Neural cell (in vitro differentiated cells): ENCODE data around the gene DGKA. TPM values are rescaled to one million over a fixed set of nuclear protein-coding genes. Genes with fewer than 3 reads are reported as not detected.

Source experiments
- H2AFZ ChIP-seq: fragments of 200-600, 300-800 bp; sonication (generic), shearing (Covaris generic); 2 replicates; pipeline ENCODE4 v1.6.0; 2014; ENCODE audit warnings: low read depth, mild to moderate bottlenecking, antibody characterized with exemption, low read length, moderate library complexity
- H3F3A ChIP-seq: fragments of 200-600 bp; shearing (Covaris generic); 2 replicates; pipeline ENCODE4 v1.6.1; 2016; ENCODE audit warnings: mild to moderate bottlenecking, moderate library complexity, mixed read lengths, antibody characterized with exemption, low read length; ENCODE audit not compliant: insufficient read depth, poor library complexity, severe bottlenecking
- H3K27ac ChIP-seq: fragments of 200-600, 300-800 bp; sonication (generic), shearing (Covaris generic); 2 replicates; pipeline ENCODE4 v1.5.1; 2014; ENCODE audit warnings: mild to moderate bottlenecking, low read length, moderate library complexity
- H3K27me3 ChIP-seq: fragments of 300-800, 200-600 bp; sonication (generic), shearing (Covaris generic); 2 replicates; pipeline ENCODE4 v1.6.0; 2014; ENCODE audit warnings: mild to moderate bottlenecking, low read depth, low read length, moderate library complexity; ENCODE audit not compliant: insufficient read depth
- H3K36me3 ChIP-seq: fragments of 300-800, 200-600 bp; sonication (generic), shearing (Covaris generic); 2 replicates; pipeline ENCODE4 v1.5.1; 2014; ENCODE audit warnings: mild to moderate bottlenecking, antibody characterized with exemption, low read length, moderate library complexity; ENCODE audit not compliant: insufficient read depth
- H3K4me2 ChIP-seq: fragments of 300-800, 200-600 bp; sonication (generic), shearing (Covaris generic); 2 replicates; pipeline ENCODE4 v1.6.0; 2014; ENCODE audit warnings: mild to moderate bottlenecking, low read length
- H3K4me3 ChIP-seq: fragments of 300-800, 200-600 bp; sonication (generic), shearing (Covaris generic); 2 replicates; pipeline ENCODE4 v1.5.1; 2014; ENCODE audit warnings: mild to moderate bottlenecking, low read length, moderate library complexity
- H3K79me2 ChIP-seq: fragments of 200-600 bp; shearing (Covaris generic); replicated peaks from 2 replicates; pipeline ENCODE4 v1.6.0; 2014; ENCODE audit warnings: mild to moderate bottlenecking, low read length, moderate library complexity; ENCODE audit not compliant: insufficient read depth
- H3K9ac ChIP-seq: fragments of 300-800, 200-600 bp; sonication (generic), shearing (Covaris generic); 2 replicates; pipeline ENCODE4 v1.6.1; 2016; ENCODE audit warnings: mild to moderate bottlenecking, low read length, mixed read lengths
- H3K9me2 ChIP-seq: fragments of 200-600 bp; shearing (Covaris generic); 2 replicates; pipeline ENCODE4 v1.6.1; 2016; ENCODE audit warnings: mild to moderate bottlenecking, low read length, mixed read lengths; ENCODE audit not compliant: insufficient read depth
- H3K9me3 ChIP-seq: fragments of 200-600, 300-800 bp; sonication (generic), shearing (Covaris generic); 2 replicates; pipeline ENCODE4 v1.6.1; 2016; ENCODE audit warnings: mild to moderate bottlenecking, mixed run types, low read length, moderate library complexity, mixed read lengths
- H4K20me1 ChIP-seq: fragments of 200-600 bp; shearing (Covaris generic); 2 replicates; pipeline ENCODE4 v1.6.1; 2016; ENCODE audit warnings: mild to moderate bottlenecking, mixed run types; ENCODE audit not compliant: insufficient read depth
- CTCF ChIP-seq: fragments of 450-650 bp; IDR thresholded peaks from 2 replicates; pipeline ENCODE4 v1.5.1; 2014; ENCODE audit warnings: antibody characterized with exemption, mild to moderate bottlenecking, moderate library complexity; ENCODE audit not compliant: poor library complexity, severe bottlenecking
- EP300 ChIP-seq: fragments of 450-650 bp; conservative IDR thresholded peaks from 2 replicates; pipeline ENCODE4 v1.6.1; 2014; ENCODE audit warnings: antibody characterized with exemption, mild to moderate bottlenecking, moderate library complexity; ENCODE audit not compliant: poor library complexity, severe bottlenecking
- EZH2 ChIP-seq: fragments of 200-600, 300-800 bp; shearing (Covaris generic), sonication (generic); IDR thresholded peaks from 2 replicates; pipeline ENCODE4 v1.6.1; 2014; ENCODE audit warnings: antibody characterized with exemption, low read length, borderline replicate concordance, mild to moderate bottlenecking; ENCODE audit not compliant: insufficient read depth, poor library complexity, severe bottlenecking
- MXI1 ChIP-seq: fragments of 450-650 bp; conservative IDR thresholded peaks from 2 replicates; pipeline ENCODE4 v1.6.1; 2014; ENCODE audit warnings: antibody characterized with exemption, mild to moderate bottlenecking; ENCODE audit not compliant: poor library complexity, severe bottlenecking
- POLR2AphosphoS5 ChIP-seq: IDR thresholded peaks from 2 replicates; pipeline ENCODE4 v1.6.1; 2012
- RAD21 ChIP-seq: fragments of 450-650 bp; conservative IDR thresholded peaks from 2 replicates; pipeline ENCODE4 v1.6.1; 2014; ENCODE audit warnings: antibody characterized with exemption, mild to moderate bottlenecking, moderate library complexity
- REST ChIP-seq: IDR thresholded peaks from 2 replicates; pipeline ENCODE4 v1.6.1; 2012; ENCODE audit warnings: borderline replicate concordance
- SMC3 ChIP-seq: fragments of 450-650 bp; conservative IDR thresholded peaks from 2 replicates; pipeline ENCODE4 v1.6.1; 2014; ENCODE audit warnings: antibody characterized with exemption, mild to moderate bottlenecking, moderate library complexity; ENCODE audit not compliant: poor library complexity
- TAF1 ChIP-seq: IDR thresholded peaks from 2 replicates; pipeline ENCODE4 v1.6.1; 2012; ENCODE audit warnings: low read depth
- polyA plus RNA-seq: library from polyadenylated mRNA; depleted of rRNA; stranded (reverse); fragments of >200 nt; gene quantifications from 2 replicates; pipeline ENCODE4 v1.2.3, GENCODE V29; 2014

The DGKA gene
- polyA plus RNA-seq, 1 donor from 2014 or later, result 1.1 TPM

DNA sequence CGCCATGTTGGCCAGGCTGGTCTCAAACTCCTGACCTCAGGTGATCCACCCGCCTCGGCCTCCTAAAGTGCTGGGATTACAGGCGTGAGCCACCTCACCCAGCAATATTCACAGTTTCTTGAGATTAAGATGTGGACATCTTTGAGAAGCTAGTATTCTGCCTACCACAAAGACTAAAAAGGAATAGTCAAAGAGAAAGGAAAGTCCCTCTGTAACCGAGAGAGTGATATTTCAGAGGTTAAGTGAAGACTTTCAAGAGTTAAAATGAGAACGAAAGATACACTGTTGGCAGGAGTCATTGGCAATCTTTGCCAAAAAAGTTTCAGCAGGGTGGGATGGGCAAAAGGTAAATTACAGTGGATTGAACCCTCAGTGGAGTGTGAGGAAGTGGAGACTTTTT lies 15.6 kb downstream of the DGKA start:
- H3K4me2 ChIP-seq, result no peak overlapping the region
- no peaks in the 10 kb centered on the region for H4K20me1 ChIP-seq
- no peak overlapping the region for H2AFZ ChIP-seq
- no peak overlapping the region for H3K27ac ChIP-seq
- no peak overlapping the region for H3K4me3 ChIP-seq
- no peaks in the 10 kb centered on the region for H3K36me3 ChIP-seq
- no peaks in the 10 kb centered on the region for H3K9me3 ChIP-seq
- H3K9ac ChIP-seq, result no peak overlapping the region
- H3K27me3 ChIP-seq, result no peaks in the 10 kb centered on the region
- H3K9me2 ChIP-seq, result no peaks in the 10 kb centered on the region
- no peaks in the 10 kb centered on the region for H3F3A ChIP-seq
- TF ChIP-seq MXI1 (no peak), TAF1 (no peak), REST (no peak), SMC3 (no peak)
- no peaks in the 10 kb centered on the region for H3K79me2 ChIP-seq

- no peaks in the 10 kb centered on the region for H3K36me3 ChIP-seq
- no peak overlapping the region for H3K4me2 ChIP-seq
- no peak overlapping the region for H3K9ac ChIP-seq
- H4K20me1 ChIP-seq, result no peaks in the 10 kb centered on the region
- no peaks in the 10 kb centered on the region for H3K79me2 ChIP-seq
- H3K9me3 ChIP-seq, result no peaks in the 10 kb centered on the region
- H3K4me3 ChIP-seq, result no peak overlapping the region
- H3K9me2 ChIP-seq, result no peaks in the 10 kb centered on the region
- H2AFZ ChIP-seq, result no peak overlapping the region
- H3F3A ChIP-seq, result no peaks in the 10 kb centered on the region
- TF ChIP-seq REST (no peak), SMC3 (no peak), RAD21 (no peak), POLR2AphosphoS5 (no peak), EZH2 (no peak), EP300 (no peak), TAF1 (no peak), MXI1 (no peak), CTCF (no peak)
- no peaks in the 10 kb centered on the region for H3K27me3 ChIP-seq
- H3K27ac ChIP-seq, result no peak overlapping the region
Observed at GRCh38 chr12:55955344-55955743, 24.4 kb downstream of the DGKA start.
